Stimulated activated effector memory CD8-positive, alpha-beta T cell treated with anti-CD3 and anti-CD28 coated beads, Interleukin-12 subunit alpha, Interleukin-12 subunit beta, amount 100 ng/mL, for 72 hours (primary cell): ENCODE measurements around the gene NR0B1.

Experiments
- ATAC-seq: fragments of 150-1000 bp; cut with Tn5 transposase; 2 replicates; pipeline ENCODE4 v1.10.0; 2021
- DNase-seq, 2 donors: peaks; one replicate each; pipeline ENCODE4 v3.0.0; 2021 to 2022; ENCODE audit warnings: low spot score in 2 of 2
- H3K27ac Mint-ChIP-seq: one replicate; pipeline ENCODE4 v1.8.0; 2022; ENCODE audit warnings: mild to moderate bottlenecking, mixed read lengths
- H3K36me3 Mint-ChIP-seq: one replicate; pipeline ENCODE4 v1.8.0; 2022; ENCODE audit warnings: mild to moderate bottlenecking, mixed read lengths
- H3K4me1 Mint-ChIP-seq: one replicate; pipeline ENCODE4 v1.8.0; 2022; ENCODE audit warnings: mixed read lengths
- H3K4me3 Mint-ChIP-seq: one replicate; pipeline ENCODE4 v1.8.0; 2022; ENCODE audit warnings: mild to moderate bottlenecking, mixed read lengths
- H3K9me3 Mint-ChIP-seq: one replicate; pipeline ENCODE4 v1.8.0; 2022; ENCODE audit warnings: mixed read lengths

Gene NR0B1

GRCh38 chrX:30296408-30297254, 12.6 kb downstream of the NR0B1 start:
- no peak for ATAC-seq

GRCh38 chrX:30283456-30284200, 25.6 kb downstream of the NR0B1 start:
- no peak for ATAC-seq
- no peak overlapping the region for H3K27ac Mint-ChIP-seq
- H3K4me3 Mint-ChIP-seq = no peak overlapping the region
- H3K36me3 Mint-ChIP-seq = no peaks in the 10 kb centered on the region
- H3K4me1 Mint-ChIP-seq = no peaks in the 10 kb centered on the region
- no peak for DNase-seq
- H3K9me3 Mint-ChIP-seq = no peaks in the 10 kb centered on the region

More at GRCh38 chrX:30296408-30297254, 12.6 kb downstream of the NR0B1 start:
- Mint-ChIP-seq H3K4me1 (no peaks in the 10 kb centered on the region), H3K9me3 (peaks cover 6% of the 10 kb centered on the region), H3K36me3 (no peaks in the 10 kb centered on the region), H3K27ac (no peak overlapping the region), H3K4me3 (no peak overlapping the region)
- DNase-seq = no peak

DNA sequence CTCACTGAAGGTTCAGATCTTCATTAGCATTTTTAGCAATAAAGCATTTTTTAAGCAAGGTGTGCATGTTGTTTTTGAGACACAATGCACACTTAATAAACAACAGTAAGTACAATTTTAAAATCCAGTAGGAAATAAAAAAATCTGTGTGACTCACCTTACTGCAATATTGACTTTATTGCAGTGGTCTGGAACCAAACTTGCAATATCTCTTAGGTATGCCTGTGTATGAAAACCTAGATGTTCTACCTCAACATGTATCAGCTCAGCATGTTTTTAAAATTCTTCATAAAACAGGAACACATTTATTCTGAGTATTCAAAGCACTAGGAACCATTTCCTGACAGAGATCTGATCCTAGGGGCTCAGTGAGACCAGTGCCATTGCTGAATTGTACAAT, 26.7 kb downstream of the NR0B1 start:
- H3K27ac Mint-ChIP-seq = no peak overlapping the region
- no peaks in the 10 kb centered on the region for H3K36me3 Mint-ChIP-seq
- H3K4me3 Mint-ChIP-seq = no peak overlapping the region
- no peaks in the 10 kb centered on the region for H3K4me1 Mint-ChIP-seq
- no peaks in the 10 kb centered on the region for H3K9me3 Mint-ChIP-seq
- ATAC-seq (no peak), DNase-seq (no peak)

DNA sequence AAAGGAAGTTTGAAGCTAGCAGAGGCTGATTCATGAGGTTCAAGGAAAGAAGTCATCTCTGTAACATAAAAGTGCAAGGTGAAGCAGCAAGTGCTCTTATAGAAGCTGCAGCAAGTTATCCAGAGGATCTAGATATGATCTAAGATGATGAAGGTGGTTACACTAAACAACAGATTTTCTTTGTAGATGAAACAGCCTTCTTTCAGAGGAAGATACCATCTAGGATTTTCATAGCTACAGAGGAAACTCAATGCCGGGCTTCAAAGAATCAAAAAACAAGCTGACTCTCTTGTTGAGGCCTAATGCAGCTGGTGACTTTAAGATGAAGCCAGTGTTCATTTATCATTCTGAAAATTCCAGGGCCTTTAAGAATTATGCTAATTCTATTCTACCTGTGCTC, 28.8 kb downstream of the NR0B1 start:
- Mint-ChIP-seq H3K36me3 (no peaks in the 10 kb centered on the region), H3K4me3 (no peak overlapping the region), H3K4me1 (no peaks in the 10 kb centered on the region), H3K9me3 (no peaks in the 10 kb centered on the region), H3K27ac (no peak overlapping the region)
- DNase-seq = no peak
- no peak for ATAC-seq

DNA sequence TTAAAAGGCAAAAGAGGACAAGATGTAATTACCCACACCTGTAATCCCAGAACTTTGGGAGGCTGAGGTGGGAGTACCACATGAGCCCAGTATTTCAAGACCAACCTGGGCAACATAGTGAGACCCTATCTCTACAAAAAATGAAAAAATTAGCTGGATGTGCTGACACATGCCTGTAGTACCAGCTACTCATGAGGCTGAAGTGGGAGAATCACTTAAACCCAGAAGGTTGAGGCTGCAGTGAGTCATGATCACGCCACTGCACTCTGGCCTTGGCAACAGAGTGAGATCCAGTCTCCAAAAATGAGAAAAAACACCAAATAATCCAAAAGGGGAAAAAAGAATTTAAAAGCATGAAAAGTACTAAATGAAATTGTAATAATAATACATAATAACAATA, 30.8 kb downstream of the NR0B1 start:
- H3K27ac Mint-ChIP-seq = no peak overlapping the region
- no peak overlapping the region for H3K4me3 Mint-ChIP-seq
- no peaks in the 10 kb centered on the region for H3K36me3 Mint-ChIP-seq
- no peaks in the 10 kb centered on the region for H3K4me1 Mint-ChIP-seq
- H3K9me3 Mint-ChIP-seq = no peaks in the 10 kb centered on the region
- no peak for DNase-seq
- ATAC-seq = no peak

DNA sequence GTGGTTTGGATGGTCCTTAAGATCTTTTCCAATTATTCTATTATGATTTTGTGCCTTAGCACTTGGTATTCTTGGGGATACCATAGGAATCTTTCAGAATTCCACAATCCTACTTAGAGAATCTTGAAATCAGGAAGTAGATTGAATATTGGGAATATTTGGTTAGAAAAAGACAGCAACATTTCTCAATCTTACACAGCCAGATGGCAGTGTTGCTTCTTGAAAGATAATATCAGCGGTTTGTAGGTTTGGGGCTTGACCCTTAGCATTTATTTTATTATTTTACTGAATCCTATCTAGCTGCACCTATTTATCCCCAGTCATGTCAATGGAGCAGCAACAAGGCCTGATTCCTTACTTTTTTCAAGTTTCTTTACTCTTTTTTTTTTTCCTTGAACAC, 33.7 kb downstream of the NR0B1 start:
- no peaks in the 10 kb centered on the region for H3K36me3 Mint-ChIP-seq

DNA sequence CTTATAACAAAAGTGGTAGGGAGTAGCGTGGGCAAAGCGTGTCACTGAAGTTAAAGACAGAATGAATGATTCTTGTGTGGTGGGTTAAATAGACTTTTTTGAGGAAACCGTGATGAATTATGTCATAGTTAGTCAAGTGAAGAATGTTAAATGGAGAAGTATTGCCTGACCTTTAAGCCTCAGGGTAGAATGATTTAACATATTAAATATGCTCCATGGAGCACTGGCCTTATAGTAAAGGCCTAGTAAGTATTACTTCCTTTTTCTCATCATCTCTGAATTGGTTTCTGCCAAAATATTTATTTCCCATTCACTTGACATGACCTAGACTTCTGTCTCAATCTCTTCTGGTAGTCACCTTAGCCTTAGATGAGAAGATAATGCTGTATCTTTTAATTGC, 38.6 kb downstream of the NR0B1 start:
- no peaks in the 10 kb centered on the region for H3K4me1 Mint-ChIP-seq
- ATAC-seq = no peak
- no peak for DNase-seq
- H3K27ac Mint-ChIP-seq = no peak overlapping the region
- peaks cover 7% of the 10 kb centered on the region for H3K9me3 Mint-ChIP-seq
- H3K4me3 Mint-ChIP-seq = no peak overlapping the region
- H3K36me3 Mint-ChIP-seq = no peaks in the 10 kb centered on the region

More for the DNA sequence above, 33.7 kb downstream of the NR0B1 start:
- Mint-ChIP-seq H3K9me3 (peaks cover 3% of the 10 kb centered on the region), H3K27ac (no peak overlapping the region), H3K4me3 (no peak overlapping the region), H3K4me1 (no peaks in the 10 kb centered on the region)
- ATAC-seq (no peak), DNase-seq (no peak)

GRCh38 chrX:30262763-30263162, 46.4 kb downstream of the NR0B1 start:
- Mint-ChIP-seq H3K4me3 (no peak overlapping the region), H3K9me3 (no peaks in the 10 kb centered on the region), H3K36me3 (no peaks in the 10 kb centered on the region), H3K4me1 (no peaks in the 10 kb centered on the region), H3K27ac (no peak overlapping the region)
- DNase-seq (no peak), ATAC-seq (no peak)

GRCh38 chrX:30261012-30261411, 48.2 kb downstream of the NR0B1 start:
- H3K4me1 Mint-ChIP-seq = no peaks in the 10 kb centered on the region
- no peak overlapping the region for H3K27ac Mint-ChIP-seq
- H3K36me3 Mint-ChIP-seq = no peaks in the 10 kb centered on the region

DNA sequence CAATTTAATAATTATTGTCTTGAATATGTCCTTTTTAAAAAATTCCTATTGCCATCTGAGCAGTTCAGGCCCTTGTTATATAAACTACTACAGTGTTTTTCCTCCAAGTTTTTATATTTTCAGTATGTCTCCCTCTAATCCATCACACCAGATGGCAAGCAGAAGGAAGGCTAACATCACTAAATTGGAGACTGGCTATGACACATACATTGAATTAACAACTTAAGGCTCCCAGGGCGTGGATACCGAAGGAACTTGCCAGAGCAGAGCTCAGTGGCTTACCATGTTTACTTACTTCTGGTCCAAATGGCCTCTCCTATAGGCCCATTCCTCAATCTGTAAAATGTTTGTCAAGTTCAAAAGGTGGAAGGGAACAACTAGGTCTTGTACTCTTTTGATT, 49.3 kb downstream of the NR0B1 start:
- DNase-seq = no peak
- no peak for ATAC-seq
- Mint-ChIP-seq H3K36me3 (no peaks in the 10 kb centered on the region), H3K27ac (no peak overlapping the region), H3K4me3 (no peak overlapping the region), H3K4me1 (no peaks in the 10 kb centered on the region), H3K9me3 (no peaks in the 10 kb centered on the region)

More at GRCh38 chrX:30261012-30261411, 48.2 kb downstream of the NR0B1 start:
- DNase-seq (no peak), ATAC-seq (no peak)
- Mint-ChIP-seq H3K4me3 (no peak overlapping the region), H3K9me3 (no peaks in the 10 kb centered on the region)
